Stomach (tissue), 4 donors: ENCODE measurements around the gene KIF1A.

Source experiments
- POLR2A ChIP-seq, 4 donors: fragments of 450-650 bp; IDR thresholded peaks; one replicate each; pipeline ENCODE4 v1.6.1; 2016; ENCODE audit warnings: antibody characterized with exemption in 4 of 4, control low read depth in 2 of 4, mild to moderate bottlenecking in 1 of 4, moderate library complexity in 1 of 4
- POLR2AphosphoS5 ChIP-seq, 3 donors: sonication (generic); formaldehyde crosslinking; IDR thresholded peaks; one replicate each; pipeline ENCODE4 v1.6.1; 2016; ENCODE audit warnings: antibody characterized with exemption in 3 of 3
- TF ChIP-seq, protein P1 (sequence below), 7 experiments: fragments of 450-650 bp in 4 of 7; fragments of 200-600 bp in 3 of 7; sonication (generic) in 3 of 7; IDR thresholded peaks; one replicate each; pipeline ENCODE4 v1.5.1; 2016 to 2019; ENCODE audit warnings: antibody characterized with exemption in 7 of 7, control low read depth in 2 of 7, mild to moderate bottlenecking in 1 of 7

DNA sequence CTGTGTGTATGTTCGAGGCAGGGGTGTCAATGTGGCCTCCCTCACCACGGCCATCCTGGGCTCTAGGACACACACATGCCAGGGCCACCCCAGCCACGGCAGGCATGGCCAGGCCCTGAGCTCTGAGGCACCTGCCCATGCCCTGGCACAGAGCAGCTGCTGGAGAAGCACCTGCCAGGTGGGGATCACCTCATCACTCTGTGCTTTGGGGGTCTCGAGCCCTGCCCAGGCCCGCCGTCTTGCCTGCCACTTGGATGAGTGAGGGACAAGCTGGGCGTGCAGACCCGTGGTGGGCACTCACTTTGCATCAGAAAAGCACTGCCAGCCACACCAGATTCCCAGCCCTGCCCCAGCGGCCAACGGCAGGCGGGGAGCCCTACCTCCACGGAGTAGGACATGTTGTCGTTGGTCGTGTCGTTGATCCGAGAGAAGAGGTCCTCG lies 33.1 kb downstream of the KIF1A start:
- TF ChIP-seq POLR2A (IDR thresholded peaks at IDR 0.05) (no peak), POLR2AphosphoS5 (IDR thresholded peaks at IDR 0.05) (no peak)
- TF ChIP-seq, protein P1, sequence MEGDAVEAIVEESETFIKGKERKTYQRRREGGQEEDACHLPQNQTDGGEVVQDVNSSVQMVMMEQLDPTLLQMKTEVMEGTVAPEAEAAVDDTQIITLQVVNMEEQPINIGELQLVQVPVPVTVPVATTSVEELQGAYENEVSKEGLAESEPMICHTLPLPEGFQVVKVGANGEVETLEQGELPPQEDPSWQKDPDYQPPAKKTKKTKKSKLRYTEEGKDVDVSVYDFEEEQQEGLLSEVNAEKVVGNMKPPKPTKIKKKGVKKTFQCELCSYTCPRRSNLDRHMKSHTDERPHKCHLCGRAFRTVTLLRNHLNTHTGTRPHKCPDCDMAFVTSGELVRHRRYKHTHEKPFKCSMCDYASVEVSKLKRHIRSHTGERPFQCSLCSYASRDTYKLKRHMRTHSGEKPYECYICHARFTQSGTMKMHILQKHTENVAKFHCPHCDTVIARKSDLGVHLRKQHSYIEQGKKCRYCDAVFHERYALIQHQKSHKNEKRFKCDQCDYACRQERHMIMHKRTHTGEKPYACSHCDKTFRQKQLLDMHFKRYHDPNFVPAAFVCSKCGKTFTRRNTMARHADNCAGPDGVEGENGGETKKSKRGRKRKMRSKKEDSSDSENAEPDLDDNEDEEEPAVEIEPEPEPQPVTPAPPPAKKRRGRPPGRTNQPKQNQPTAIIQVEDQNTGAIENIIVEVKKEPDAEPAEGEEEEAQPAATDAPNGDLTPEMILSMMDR (IDR thresholded peaks at IDR 0.05): no peak
